22Rv1 (cell line): Measurements from ENCODE around the gene DNAH2.

Experiments used
- CTCF ChIP-seq: fragments of 450-650 bp; IDR thresholded peaks from 2 replicates; pipeline ENCODE4 v1.5.1; 2017; ENCODE audit warnings: mild to moderate bottlenecking
- ZFX ChIP-seq: fragments of 450-650 bp; IDR thresholded peaks from 2 replicates; pipeline ENCODE4 v1.6.1; 2017; ENCODE audit warnings: antibody characterized with exemption, borderline replicate concordance

GRCh38 chr17:7720125-7720524 lies 2.6 kb downstream of the DNAH2 start:
- TF ChIP-seq CTCF (no peak), ZFX (no peak)
